Measurements from ENCODE around the gene C8B.

The C8B gene

GRCh38 chr1:56931686-56932085 is 34.1 kb downstream of the C8B start:
- no peak for DNase-seq (ENCODE audit: low spot score)

DNA sequence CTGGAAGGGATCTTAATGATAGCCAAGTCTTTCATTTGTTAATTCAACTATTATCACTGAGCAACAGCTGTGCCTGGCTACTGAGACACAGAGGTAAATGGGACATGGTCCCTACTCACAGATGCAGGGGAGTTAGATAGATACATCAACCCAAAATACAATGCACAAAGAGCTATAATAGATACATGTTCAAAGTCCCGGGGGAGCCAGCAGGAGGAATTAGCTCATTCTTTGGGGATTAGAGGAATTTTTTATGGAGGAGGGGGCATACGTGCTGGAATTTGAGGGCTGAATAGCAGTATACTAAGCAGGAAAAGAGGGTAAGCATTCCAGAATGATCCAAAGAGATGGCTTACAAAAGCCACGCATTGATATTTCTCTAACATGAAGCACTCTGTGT is 34.6 kb downstream of the C8B start:
- no peak for DNase-seq (ENCODE audit: low spot score)

DNA sequence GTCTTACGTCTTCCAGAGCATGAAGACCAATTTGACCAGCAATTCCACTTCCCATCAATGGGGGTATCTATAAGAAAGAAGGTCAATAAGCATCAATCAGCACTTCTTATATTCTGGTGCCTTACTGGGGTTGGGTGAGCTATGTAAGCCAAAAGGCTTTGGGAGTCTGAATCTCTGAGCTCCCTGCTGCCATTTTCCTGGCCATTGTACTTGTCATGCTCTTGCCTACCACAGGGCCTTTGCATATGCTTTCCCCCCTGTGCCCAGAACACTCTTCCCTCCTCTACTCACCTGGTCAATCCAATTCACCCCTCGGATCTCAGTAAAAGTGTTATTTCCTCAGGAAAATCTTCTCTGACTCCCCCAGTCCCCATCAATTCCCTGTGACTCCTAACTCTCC is 36.3 kb downstream of the C8B start:
- DNase-seq (ENCODE audit: low spot score): no peak

DNA sequence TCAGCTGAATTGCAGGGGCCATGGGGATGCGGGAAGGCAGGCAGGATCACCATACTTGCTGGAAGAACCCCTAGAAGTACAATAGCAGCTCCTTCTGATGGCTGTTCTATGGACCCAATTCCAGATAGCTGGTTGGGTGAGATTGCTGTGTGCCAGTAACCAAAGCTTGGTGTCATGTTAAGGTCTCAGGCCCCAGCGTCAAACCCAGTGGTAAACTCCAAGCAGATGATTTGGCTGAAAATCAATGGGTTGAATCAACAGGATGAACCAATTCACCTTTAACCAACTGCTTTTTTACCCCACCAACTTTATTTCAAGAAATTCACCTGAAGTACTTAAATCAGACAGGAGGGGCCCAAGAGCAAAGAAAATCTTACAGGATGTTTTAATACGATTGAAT is 37.8 kb downstream of the C8B start:
- no peak for DNase-seq (ENCODE audit: low spot score)

- no peak for DNase-seq (ENCODE audit: low spot score)
Measured at GRCh38 chr1:56927171-56927570, 38.6 kb downstream of the C8B start.

DNA sequence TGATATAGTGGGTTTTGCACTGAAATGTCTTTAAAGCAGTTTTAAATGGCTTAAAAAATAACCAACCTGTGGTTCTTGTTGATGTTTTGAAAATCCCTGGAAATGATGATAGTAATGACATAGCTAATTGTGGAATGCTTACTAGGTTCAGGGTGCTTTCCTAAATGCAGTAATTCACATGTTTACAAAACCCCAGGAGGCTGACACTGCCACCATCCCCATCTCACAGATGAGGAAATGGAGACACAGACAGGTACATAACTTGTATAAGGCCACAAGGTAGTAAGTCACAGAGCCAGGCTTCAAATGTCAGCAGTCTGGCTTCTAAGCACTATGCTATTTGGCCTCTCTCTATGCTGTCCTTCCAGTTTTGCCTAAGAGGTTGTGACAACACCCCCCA is 40.6 kb downstream of the C8B start:
- DNase-seq (ENCODE audit: low spot score): no peak

DNA sequence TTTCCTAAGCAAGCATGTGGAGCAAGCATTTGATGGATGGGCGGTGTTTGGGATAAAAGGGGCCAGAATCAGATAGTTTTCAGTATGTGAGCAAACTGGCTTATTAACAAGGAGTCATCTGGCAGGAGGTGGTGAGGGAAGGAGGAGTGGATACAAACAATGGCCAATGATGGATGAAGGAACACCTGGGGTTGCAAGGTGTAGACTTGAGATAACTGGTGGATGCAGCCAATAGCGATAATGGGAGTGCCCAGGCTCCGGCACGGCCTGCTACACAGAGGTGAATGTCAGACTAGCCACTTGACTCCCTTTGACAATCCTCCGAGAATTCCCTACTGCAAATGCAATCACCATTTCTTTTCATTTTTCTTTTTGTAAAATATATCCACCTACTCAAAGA is 41.7 kb downstream of the C8B start:
- no peak for DNase-seq (ENCODE audit: low spot score)

DNA sequence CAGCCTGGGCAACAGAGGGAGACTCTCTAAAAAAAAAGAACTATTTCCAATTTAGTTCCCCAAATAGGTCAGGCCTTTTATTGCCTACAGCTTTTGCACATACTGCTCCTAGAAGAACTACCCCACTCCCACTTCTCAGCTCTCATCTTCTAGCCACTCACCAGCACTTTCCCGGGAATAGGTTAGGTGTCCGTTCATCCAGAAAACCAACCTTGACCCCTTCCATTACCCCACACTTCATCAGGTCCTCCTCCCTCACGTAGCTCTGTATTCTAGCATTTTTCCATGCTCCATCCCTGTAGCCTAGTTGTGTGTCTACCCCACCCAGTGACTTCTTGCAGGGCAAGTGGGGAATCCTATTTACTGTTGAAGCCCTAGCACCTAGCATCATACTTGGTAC is 42.6 kb downstream of the C8B start:
- DNase-seq (ENCODE audit: low spot score): no peak

DNA sequence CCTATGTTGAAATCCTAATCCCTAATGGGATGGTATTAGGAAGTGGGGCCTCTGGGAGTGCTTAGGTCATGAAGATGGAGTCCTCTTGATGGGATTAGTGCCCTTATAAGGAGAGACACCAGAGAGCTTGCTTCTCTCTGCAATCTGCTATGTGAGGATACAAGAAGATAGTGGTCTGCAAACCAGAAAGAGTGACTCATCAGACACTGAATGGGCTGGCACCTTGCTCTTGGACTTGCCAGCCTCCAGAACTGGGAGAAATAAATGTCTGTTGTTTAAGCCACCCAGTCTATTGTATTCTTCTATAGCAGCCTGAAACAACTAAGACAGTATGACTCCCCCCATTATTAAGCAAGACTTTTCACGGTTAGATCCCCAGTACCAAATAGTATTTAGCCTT is 43.3 kb downstream of the C8B start:
- DNase-seq (ENCODE audit: low spot score): no peak

DNA sequence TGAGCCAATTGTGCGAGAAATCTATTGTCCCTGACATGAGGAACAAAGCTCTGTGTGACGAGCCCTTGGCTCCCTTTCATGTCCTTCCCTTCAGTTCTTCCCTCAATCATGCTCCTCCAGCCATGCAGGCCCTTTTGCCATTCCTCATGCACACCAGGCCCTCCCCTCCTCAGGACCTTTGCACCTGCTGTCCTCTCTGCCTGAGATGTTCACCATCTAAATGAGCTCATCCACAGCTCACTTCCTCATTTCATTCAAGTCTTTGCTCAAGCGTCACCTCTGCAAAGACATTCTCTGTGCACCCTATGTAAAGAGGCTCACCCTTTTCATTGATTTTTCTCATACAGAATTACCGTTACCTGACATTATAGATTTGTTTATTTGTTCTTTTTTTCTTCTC is 43.7 kb downstream of the C8B start:
- no peak for DNase-seq (ENCODE audit: low spot score)

- DNase-seq (ENCODE audit: low spot score): no peak
Measured at GRCh38 chr1:56921479-56921878, 44.3 kb downstream of the C8B start.

GRCh38 chr1:56920591-56921001 is 45.2 kb downstream of the C8B start:
- DNase-seq (ENCODE audit: low spot score): no peak

GRCh38 chr1:56917356-56917755 is 48.5 kb downstream of the C8B start:
- no peak for DNase-seq (ENCODE audit: low spot score)

DNA sequence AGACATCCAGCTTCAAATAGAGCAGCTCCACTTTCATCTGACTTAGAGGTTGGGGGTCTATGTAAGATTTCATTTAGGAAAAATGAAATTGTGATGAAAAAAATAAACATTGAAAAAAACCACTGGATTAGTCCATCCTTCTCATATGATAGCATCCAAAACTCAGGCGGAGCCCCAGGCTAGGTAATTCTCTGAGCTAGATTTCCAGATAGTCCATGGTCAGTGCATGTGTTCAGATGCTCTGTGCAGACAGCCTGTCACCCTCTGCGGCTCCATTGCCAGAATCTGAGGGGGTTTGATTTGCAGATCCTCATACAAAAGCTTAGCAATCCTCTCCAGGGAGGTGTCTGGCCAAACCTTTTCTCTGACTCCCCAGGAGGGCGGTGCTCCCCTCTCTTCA is 49.2 kb downstream of the C8B start:
- no peak for DNase-seq (ENCODE audit: low spot score)

DNA sequence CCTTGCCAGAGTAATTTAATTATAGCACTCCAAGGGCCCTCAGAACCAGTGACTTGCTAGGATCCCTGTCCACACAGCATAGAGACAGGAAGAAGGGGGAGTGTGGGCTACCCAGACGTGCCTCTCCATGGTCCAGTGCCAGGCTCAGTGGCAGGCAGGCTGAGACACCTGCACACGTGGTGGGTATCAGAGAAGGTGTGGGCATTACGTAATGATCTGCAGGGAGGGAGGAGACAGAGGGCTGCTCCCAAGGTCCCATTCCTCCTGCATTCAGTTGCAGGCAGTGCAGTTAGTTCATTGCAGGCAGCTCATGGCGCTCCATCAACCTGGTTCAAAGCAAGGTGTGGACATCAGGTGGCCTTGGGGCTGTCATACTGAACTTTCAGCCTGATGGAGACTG is 49.9 kb downstream of the C8B start:
- DNase-seq (ENCODE audit: low spot score): no peak

DNA sequence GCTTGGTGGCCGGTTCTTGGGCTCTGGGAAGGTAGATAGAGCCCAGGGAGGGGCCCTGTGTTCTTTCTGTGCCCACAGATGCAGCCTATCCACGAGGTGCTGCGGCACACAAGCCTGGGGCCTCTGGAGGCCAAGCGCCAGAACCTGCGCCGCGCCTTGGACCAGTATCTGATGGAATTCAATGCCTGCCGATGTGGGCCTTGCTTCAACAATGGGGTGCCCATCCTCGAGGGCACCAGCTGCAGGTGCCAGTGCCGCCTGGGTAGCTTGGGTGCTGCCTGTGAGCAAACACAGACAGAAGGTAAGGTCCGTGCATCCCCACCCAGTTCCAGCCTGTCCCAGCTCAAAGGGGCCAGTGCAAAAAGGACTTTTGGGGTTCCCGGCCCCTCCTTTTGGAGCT is 53.5 kb downstream of the C8B start:
- DNase-seq (ENCODE audit: low spot score): no peak

DNA sequence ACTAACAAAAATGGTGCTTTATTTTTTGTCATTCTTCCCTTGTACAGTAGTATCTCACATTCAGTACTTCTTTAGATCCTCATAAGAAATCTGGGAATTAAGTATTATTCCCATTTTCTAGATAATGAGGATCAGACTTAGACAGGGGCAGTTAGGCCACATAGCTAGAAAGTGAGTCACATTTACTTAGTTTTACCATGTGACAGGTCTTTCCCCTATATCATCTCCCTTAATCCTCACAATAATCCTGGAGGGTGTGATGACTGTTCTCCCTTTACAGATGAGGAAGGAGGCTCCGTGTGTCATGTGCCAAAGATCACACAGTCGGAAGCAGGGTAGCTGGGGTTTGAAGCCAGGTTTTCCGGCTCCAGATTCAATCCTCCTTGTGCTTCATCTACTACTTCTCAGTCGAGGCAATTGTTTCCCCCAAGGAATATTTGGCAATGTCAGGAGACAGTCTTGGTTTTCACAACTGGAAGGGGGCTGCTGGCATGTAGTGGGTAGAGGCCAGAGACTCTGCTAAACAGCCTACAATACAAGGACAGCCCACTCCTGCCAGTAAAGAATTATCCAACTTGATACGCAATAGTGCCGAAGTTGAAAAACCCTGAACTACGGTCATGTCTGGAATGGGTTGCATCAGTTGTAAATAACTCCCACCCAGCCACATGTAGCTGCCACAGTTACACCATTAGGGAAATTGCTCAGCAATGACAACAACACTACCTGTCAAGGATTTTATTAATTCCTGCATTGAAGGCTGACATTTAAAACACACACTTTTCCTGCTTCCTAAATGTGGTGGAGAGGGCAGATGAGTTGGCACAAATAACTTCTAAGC is 54.5 kb downstream of the C8B start:
- no peak for DNase-seq (ENCODE audit: low spot score)

DNA sequence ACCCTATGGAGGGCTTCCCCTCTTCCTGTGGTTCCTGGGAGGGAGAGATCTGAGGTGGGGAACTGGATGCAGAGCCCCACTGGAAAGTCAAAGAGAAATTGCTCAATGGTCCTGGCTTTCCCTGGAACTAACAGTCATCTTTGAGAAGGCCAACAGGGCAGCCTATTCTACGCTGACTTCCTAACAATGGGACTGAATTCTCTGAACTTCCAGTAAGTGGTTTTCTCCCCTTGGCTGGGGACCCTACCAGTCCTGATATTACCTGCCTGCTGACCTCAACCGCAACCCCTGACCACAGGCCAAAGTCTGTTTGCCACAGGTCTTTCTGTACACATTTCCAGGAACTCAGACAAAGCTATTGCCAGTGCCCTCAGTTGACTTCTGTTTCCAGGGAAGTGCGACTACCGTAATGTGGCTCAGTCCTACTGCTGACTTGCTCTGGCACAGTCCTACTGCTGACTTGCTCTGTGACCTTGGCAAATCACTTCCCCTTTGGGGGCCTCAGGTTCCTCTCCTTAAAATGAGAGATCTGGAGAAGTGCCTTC is 55.3 kb downstream of the C8B start:
- DNase-seq (ENCODE audit: low spot score): no peak

- no peak for DNase-seq (ENCODE audit: low spot score)
Measured at GRCh38 chr1:56908619-56909221, 57.1 kb downstream of the C8B start.

DNA sequence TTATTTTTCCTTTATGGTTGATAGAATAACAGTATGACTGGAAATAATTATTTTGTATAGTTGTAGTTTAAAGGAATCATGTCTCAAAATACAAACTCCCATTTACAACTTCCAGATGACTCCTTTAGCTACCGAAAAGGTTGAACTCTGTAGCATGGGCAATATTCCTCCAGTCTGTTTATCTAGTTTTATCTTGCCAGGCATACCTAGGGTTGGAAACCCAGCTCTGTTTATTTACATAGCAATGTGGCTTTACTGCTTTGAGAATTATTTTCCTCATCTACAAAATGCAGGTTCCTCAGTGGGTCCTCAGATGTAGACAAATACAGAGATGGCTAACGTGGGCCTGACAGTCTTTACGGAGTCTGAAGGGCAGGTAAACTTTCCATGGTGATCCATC is 60.1 kb downstream of the C8B start:
- no peak for DNase-seq (ENCODE audit: low spot score)

GRCh38 chr1:56904663-56905397 is 61.0 kb downstream of the C8B start:
- no peak for DNase-seq (ENCODE audit: low spot score)

GRCh38 chr1:56903778-56904177 is 62.0 kb downstream of the C8B start:
- no peak for DNase-seq (ENCODE audit: low spot score)

DNA sequence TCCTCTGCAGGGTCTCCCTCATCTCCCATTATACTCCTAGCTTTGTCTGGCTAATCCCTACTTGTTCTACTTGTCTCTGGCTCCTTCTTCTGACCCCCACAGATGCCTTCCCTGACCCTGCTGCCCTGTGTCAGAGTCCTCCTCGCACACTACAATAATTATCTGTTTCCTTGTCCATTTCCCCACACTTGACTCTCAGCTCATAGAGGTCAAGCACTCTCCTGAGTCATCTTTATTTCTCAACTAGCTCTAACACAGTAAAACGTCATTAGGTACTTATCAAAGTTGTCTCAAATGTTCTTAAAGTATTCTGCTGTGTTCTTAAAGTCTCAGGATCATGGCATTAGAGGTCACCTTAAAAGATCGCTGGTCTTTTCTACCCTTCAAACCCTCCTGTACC is 64.1 kb downstream of the C8B start:
- no peak for DNase-seq (ENCODE audit: low spot score)
